T-cell (primary cell): ENCODE data around the gene SLC37A1. TPM values are rescaled to one million over a fixed set of nuclear protein-coding genes. Genes with fewer than 3 reads are reported as not detected.

Experiments used
- ATAC-seq, 4 experiments: fragments of 200-7000 bp in 3 of 4; fragments of 150-1000 bp in 1 of 4; cut with Tn5 transposase; replicated peaks in 1 of 4; 1 replicate in 3 of 4; 2 replicates in 1 of 4; pipeline ENCODE4 v1.10.0; 2021; ENCODE audit warnings: moderate library complexity in 3 of 4, mild to moderate bottlenecking in 2 of 4, moderate number of reproducible peaks in 1 of 4
- CTCF ChIA-PET, 2 donors: fragments of 300-600 bp; sonication (Branson Sonifier 250); formaldehyde crosslinking; loops; one replicate each; lab custom pipeline; 2022; ENCODE audit warnings: antibody characterized with exemption in 2 of 2; lab: Charles Lee
- POLR2A ChIA-PET, 2 donors: fragments of 300-600 bp; sonication (Branson Sonifier 250); formaldehyde crosslinking; loops; one replicate each; lab custom pipeline; 2022; ENCODE audit warnings: antibody characterized with exemption in 2 of 2; lab: Charles Lee
- DNase-seq, 35 experiments: peaks; one replicate each; pipeline versions ENCODE4 v3.0.0 to v3.0.0-alpha.2; 2013 to 2023
- H3K27ac ChIP-seq: one replicate; pipeline ENCODE4 v1.5.1; 2013; ENCODE audit warnings: low read length
- H3K27me3 ChIP-seq, 2 experiments: replicated peaks in 1 of 2; 1 replicate in 1 of 2; 2 replicates in 1 of 2; pipeline versions ENCODE4 v1.6.1 to v1.7.0; 2013; ENCODE audit warnings: low read length in 1 of 2, mixed read lengths in 1 of 2; ENCODE audit not compliant: control insufficient read depth in 2 of 2, insufficient read depth in 2 of 2; ENCODE audit errors: extremely low read depth in 1 of 2
- H3K36me3 ChIP-seq, 2 donors: 1 replicate in 1 of 2; 2 replicates in 1 of 2; pipeline versions ENCODE4 v1.6.1 to v1.7.0; 2013; ENCODE audit warnings: low read length in 1 of 2; ENCODE audit not compliant: control insufficient read depth in 2 of 2, insufficient read depth in 1 of 2; ENCODE audit errors: extremely low read depth in 1 of 2
- H3K4me1 ChIP-seq, 2 experiments: 1 replicate in 1 of 2; 2 replicates in 1 of 2; pipeline versions ENCODE4 v1.6.1 to v1.7.0; 2013; ENCODE audit warnings: low read length in 2 of 2, mixed read lengths in 1 of 2; ENCODE audit not compliant: insufficient read depth in 2 of 2, control insufficient read depth in 1 of 2; ENCODE audit errors: extremely low read depth in 1 of 2
- H3K4me3 ChIP-seq, 2 donors: 1 replicate in 1 of 2; 2 replicates in 1 of 2; pipeline versions ENCODE4 v1.5.1 to v1.7.0; 2013; ENCODE audit warnings: mild to moderate bottlenecking in 2 of 2, low read length in 1 of 2, moderate library complexity in 1 of 2; ENCODE audit not compliant: control insufficient read depth in 1 of 2; ENCODE audit errors: extremely low read depth in 1 of 2
- H3K9me3 ChIP-seq: 2 replicates; pipeline ENCODE4 v1.7.0; 2013
- H3K27ac Mint-ChIP-seq, 2 donors: one replicate each; pipeline ENCODE4 v1.8.0; 2020 to 2021; ENCODE audit warnings: mild to moderate bottlenecking in 2 of 2, mixed read lengths in 2 of 2
- H3K27me3 Mint-ChIP-seq, 2 donors: one replicate each; pipeline ENCODE4 v1.8.0; 2021 to 2022; ENCODE audit warnings: mixed read lengths in 2 of 2
- H3K36me3 Mint-ChIP-seq: one replicate; pipeline ENCODE4 v1.8.0; 2021; ENCODE audit warnings: mixed read lengths
- H3K4me1 Mint-ChIP-seq, 3 donors: one replicate each; pipeline ENCODE4 v1.8.0; 2020 to 2022; ENCODE audit warnings: mixed read lengths in 3 of 3, mild to moderate bottlenecking in 1 of 3
- H3K4me3 Mint-ChIP-seq, 3 donors: one replicate each; pipeline ENCODE4 v1.8.0; 2020 to 2022; ENCODE audit warnings: mild to moderate bottlenecking in 3 of 3, mixed read lengths in 3 of 3, moderate library complexity in 3 of 3
- H3K9me3 Mint-ChIP-seq, 3 donors: one replicate each; pipeline ENCODE4 v1.8.0; 2020 to 2022; ENCODE audit warnings: mixed read lengths in 3 of 3
- WGBS: methylation state at CpG from one replicate; pipeline ENCODE4 v1.1.5; 2013; ENCODE audit warnings: missing lambda C conversion rate; ENCODE audit not compliant: insufficient coverage; 5-methylcytosine and 5-hydroxymethylcytosine counted together
- total RNA-seq, 35 experiments: library from RNA in 6 of 35; stranded (reverse) in 6 of 35; fragments of 120-200 nt in 1 of 35; gene quantifications; one replicate each; pipeline versions ENCODE4 v1.2.1 to v1.2.4 and lab custom pipeline; 2013 to 2026

SLC37A1 gene
- total RNA-seq, 5 donors from 2014 or later (not counting 1 experiment from before 2014, with no cell fraction given) = 18.7 to 26.3 (median 22.6) TPM

DNA sequence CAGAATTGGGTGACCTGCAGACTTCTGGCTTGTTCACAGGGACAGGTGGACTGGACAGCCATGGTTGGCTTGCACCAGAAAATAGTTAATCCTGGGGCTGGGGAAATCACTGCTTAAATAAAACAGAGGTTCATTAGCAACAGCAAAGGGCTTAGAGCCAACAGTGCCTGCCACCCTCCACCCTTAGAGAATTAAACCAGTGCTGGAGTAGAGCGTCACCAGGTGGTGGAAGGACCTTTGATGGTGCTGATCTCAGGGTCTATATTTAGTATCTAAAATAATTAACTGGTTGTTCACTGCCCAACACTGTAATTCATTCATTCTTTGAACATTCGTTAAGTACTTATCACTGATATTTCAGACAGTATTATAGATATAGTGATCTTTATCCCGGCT is 105.1 kb downstream of the SLC37A1 start:
- H3K27ac Mint-ChIP-seq = no peak overlapping the region
- Histone ChIP-seq H3K36me3 (no peaks in the 10 kb centered on the region), H3K27ac (no peak overlapping the region), H3K4me1 (peaks cover 17 to 37% of the 10 kb centered on the region in 2 experiments), H3K9me3 (no peaks in the 10 kb centered on the region), H3K27me3 (peaks cover 0 to 31% of the 10 kb centered on the region in 2 experiments), H3K4me3 (no peak overlapping the region)
- no peak overlapping the region for H3K4me3 Mint-ChIP-seq
- POLR2A ChIA-PET = no interaction called here
- no CpG with 5 or more reads among the region's 3 CpGs for WGBS
- H3K27me3 Mint-ChIP-seq = peaks cover 0 to 3% of the 10 kb centered on the region in 2 donors
- CTCF ChIA-PET = no interaction called here
- no peaks in the 10 kb centered on the region for H3K9me3 Mint-ChIP-seq
- peaks cover under 1 to 1% (median under 1%) of the 10 kb centered on the region in 3 donors for H3K4me1 Mint-ChIP-seq
- DNase-seq (no peak), ATAC-seq (no peak)
- H3K36me3 Mint-ChIP-seq = no peaks in the 10 kb centered on the region

- H3K27ac Mint-ChIP-seq = no peak overlapping the region
These were observed 105.5 kb downstream of the SLC37A1 start for GRCh38 chr21:42619166-42619565.

GRCh38 chr21:42619841-42620240 is 106.2 kb downstream of the SLC37A1 start:
- Mint-ChIP-seq H3K27ac (no peak overlapping the region), H3K9me3 (no peaks in the 10 kb centered on the region), H3K27me3 (peaks cover 0 to 3% of the 10 kb centered on the region in 2 donors), H3K4me3 (no peak overlapping the region), H3K4me1 (no peaks in the 10 kb centered on the region), H3K36me3 (no peaks in the 10 kb centered on the region)
- no peak overlapping the region for H3K27ac ChIP-seq
- DNase-seq (no peak), ATAC-seq (no peak)
- no peaks in the 10 kb centered on the region for H3K36me3 ChIP-seq
- H3K4me1 ChIP-seq = peaks cover 10 to 26% of the 10 kb centered on the region in 2 experiments
- no peak overlapping the region for H3K4me3 ChIP-seq
- H3K9me3 ChIP-seq = no peaks in the 10 kb centered on the region
- peaks cover 0 to 31% of the 10 kb centered on the region in 2 experiments for H3K27me3 ChIP-seq
- 100% methylated on average over 3 of the region's 6 CpGs for WGBS
- POLR2A ChIA-PET = no interaction called here
- CTCF ChIA-PET = no interaction called here

More at GRCh38 chr21:42619166-42619565, 105.5 kb downstream of the SLC37A1 start:
- Mint-ChIP-seq H3K4me3 (no peak overlapping the region), H3K4me1 (no peaks in the 10 kb centered on the region), H3K27me3 (peaks cover 0 to 3% of the 10 kb centered on the region in 2 donors), H3K9me3 (no peaks in the 10 kb centered on the region), H3K36me3 (no peaks in the 10 kb centered on the region)
- WGBS = 68% methylated on average over 4 of the region's 7 CpGs
- DNase-seq = no peak
- peaks cover 17 to 32% of the 10 kb centered on the region in 2 experiments for H3K4me1 ChIP-seq
- ATAC-seq = no peak
- H3K4me3 ChIP-seq = no peak overlapping the region
- peaks cover 0 to 31% of the 10 kb centered on the region in 2 experiments for H3K27me3 ChIP-seq
- H3K9me3 ChIP-seq = no peaks in the 10 kb centered on the region
- POLR2A ChIA-PET = no interaction called here
- H3K27ac ChIP-seq = no peak overlapping the region
- H3K36me3 ChIP-seq = no peaks in the 10 kb centered on the region
- CTCF ChIA-PET = no interaction called here

DNA sequence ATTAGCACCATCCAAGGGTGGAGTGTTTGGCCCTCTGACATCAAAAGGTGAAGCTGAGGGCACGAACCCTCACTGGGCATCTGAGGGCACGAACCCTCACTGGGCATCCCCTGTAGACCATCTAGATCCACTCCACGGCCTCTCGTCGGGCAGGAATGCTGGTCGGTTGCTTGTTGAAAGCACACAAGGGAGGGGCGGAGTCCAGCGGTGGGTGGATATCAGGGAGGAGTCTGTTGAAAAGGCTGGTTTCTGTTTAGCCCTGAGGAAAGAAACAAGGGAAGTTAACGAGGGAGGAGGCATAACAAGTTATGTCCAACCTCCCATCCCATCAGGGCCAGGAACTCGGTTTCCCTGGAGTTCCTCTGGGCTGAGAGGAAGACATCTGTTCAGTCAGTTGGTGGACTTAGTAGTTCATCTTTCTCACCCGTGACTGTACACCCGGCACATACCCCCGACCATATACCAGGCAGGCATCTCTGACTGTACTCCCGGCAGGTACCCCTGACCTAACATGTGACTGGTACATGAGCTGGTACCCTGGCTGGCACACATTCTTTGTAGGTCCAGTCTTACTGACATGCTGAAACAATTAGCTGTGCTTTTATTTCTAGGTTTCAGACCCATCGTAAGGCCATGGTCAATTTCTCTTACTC is 107.6 kb downstream of the SLC37A1 start:
- H3K4me3 Mint-ChIP-seq = no peak overlapping the region
- WGBS = 83% methylated on average over 9 of the region's 15 CpGs
- no peak overlapping the region for H3K27ac Mint-ChIP-seq
- Histone ChIP-seq H3K4me3 (no peak overlapping the region), H3K27ac (no peak overlapping the region), H3K27me3 (peaks cover 0 to 33% of the 10 kb centered on the region in 2 experiments), H3K36me3 (no peaks in the 10 kb centered on the region), H3K4me1 (peaks cover 4 to 11% of the 10 kb centered on the region in 2 experiments), H3K9me3 (no peaks in the 10 kb centered on the region)
- no peak for ATAC-seq
- DNase-seq = no peak
- peaks cover 0 to 3% of the 10 kb centered on the region in 2 donors for H3K27me3 Mint-ChIP-seq
- H3K9me3 Mint-ChIP-seq = no peaks in the 10 kb centered on the region
- H3K36me3 Mint-ChIP-seq = no peaks in the 10 kb centered on the region
- H3K4me1 Mint-ChIP-seq = no peaks in the 10 kb centered on the region
- CTCF ChIA-PET = no interaction called here
- POLR2A ChIA-PET = no interaction called here

DNA sequence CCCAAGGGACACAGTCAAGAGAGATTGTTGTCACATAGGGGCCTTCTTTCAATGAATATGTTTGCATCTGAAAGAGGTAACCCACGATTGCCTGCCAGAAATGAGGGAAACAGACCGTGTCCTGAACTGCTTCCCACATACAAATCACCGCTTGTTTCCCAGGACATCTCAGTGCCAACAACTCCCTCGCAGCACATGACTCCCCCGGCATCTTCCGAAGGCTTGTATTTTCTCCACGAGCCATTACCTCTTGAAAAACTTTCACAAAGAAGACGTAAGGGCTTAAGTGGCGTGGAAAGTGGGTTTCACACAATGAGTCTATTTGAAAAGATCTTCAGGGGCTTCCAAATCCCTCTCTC is 108.1 kb downstream of the SLC37A1 start:
- no peaks in the 10 kb centered on the region for H3K36me3 Mint-ChIP-seq
- Histone ChIP-seq H3K9me3 (no peaks in the 10 kb centered on the region), H3K4me3 (no peak overlapping the region), H3K27me3 (peaks cover 0 to 28% of the 10 kb centered on the region in 2 experiments), H3K36me3 (no peaks in the 10 kb centered on the region), H3K4me1 (peaks cover 4 to 6% of the 10 kb centered on the region in 2 experiments), H3K27ac (no peak overlapping the region)
- H3K27me3 Mint-ChIP-seq = peaks cover 0 to 3% of the 10 kb centered on the region in 2 donors
- no peak overlapping the region for H3K4me3 Mint-ChIP-seq
- ChIA-PET POLR2A (no interaction called here), CTCF (no interaction called here)
- H3K9me3 Mint-ChIP-seq = no peaks in the 10 kb centered on the region
- H3K4me1 Mint-ChIP-seq = no peaks in the 10 kb centered on the region
- DNase-seq = no peak
- no peak for ATAC-seq
- WGBS = 86% methylated on average over 7 of the region's 9 CpGs
- no peak overlapping the region for H3K27ac Mint-ChIP-seq

- Mint-ChIP-seq H3K27ac (no peak overlapping the region), H3K4me1 (no peaks in the 10 kb centered on the region), H3K36me3 (no peaks in the 10 kb centered on the region), H3K4me3 (no peak overlapping the region), H3K9me3 (no peaks in the 10 kb centered on the region), H3K27me3 (peaks cover 0 to 3% of the 10 kb centered on the region in 2 donors)
- CTCF ChIA-PET = no interaction called here
- Histone ChIP-seq H3K4me3 (no peak overlapping the region), H3K9me3 (no peaks in the 10 kb centered on the region), H3K4me1 (peaks cover 0 to 1% of the 10 kb centered on the region in 2 experiments), H3K36me3 (no peaks in the 10 kb centered on the region), H3K27me3 (peaks cover 0 to 24% of the 10 kb centered on the region in 2 experiments), H3K27ac (no peak overlapping the region)
- WGBS = 86% methylated on average over 4 of the region's 7 CpGs
- POLR2A ChIA-PET = no interaction called here
- ATAC-seq = no peak
- no peak for DNase-seq
These were observed 108.6 kb downstream of the SLC37A1 start for GRCh38 chr21:42622284-42622683.
